H1 (cell line): Measurements from ENCODE around the gene ZBTB16.

Source experiments
- CHD2 ChIP-seq: IDR thresholded peaks from 2 replicates; pipeline ENCODE4 v1.6.1; 2012; ENCODE audit warnings: low read length, improper control_type of control experiment
- CREB1 ChIP-seq: IDR thresholded peaks from 2 replicates; pipeline ENCODE4 v1.6.1; 2012; ENCODE audit warnings: inconsistent platforms
- CTCF ChIP-seq, 3 experiments: IDR thresholded peaks; 1 replicate in 2 of 3; 2 replicates in 1 of 3; pipeline versions ENCODE4 v1.5.1 to v1.6.1; 2011; ENCODE audit warnings: low read length in 3 of 3, mild to moderate bottlenecking in 3 of 3, inconsistent platforms in 2 of 3, low read depth in 1 of 3, moderate library complexity in 1 of 3; ENCODE audit not compliant: insufficient read depth in 1 of 3; ENCODE audit errors: control extremely low read depth in 1 of 3
- MAX ChIP-seq: IDR thresholded peaks from 2 replicates; pipeline ENCODE4 v1.6.1; 2012; ENCODE audit warnings: inconsistent platforms
- TAF1 ChIP-seq: IDR thresholded peaks from 2 replicates; pipeline ENCODE4 v1.6.1; 2011; ENCODE audit warnings: mild to moderate bottlenecking, low read depth, low read length
- USF2 ChIP-seq: IDR thresholded peaks from 2 replicates; pipeline ENCODE4 v1.6.1; 2011; ENCODE audit warnings: low read length, improper control_type of control experiment

GRCh38 chr11:114290503-114291235 is 231.2 kb downstream of the ZBTB16 start:
- TF ChIP-seq CTCF (IDR thresholded peaks at IDR 0.05; ENCODE audit: control extremely low read depth in 1 of 3, insufficient read depth in 1 of 3, low read depth in 1 of 3, low read length in 3 of 3): no peak
- TF ChIP-seq CREB1: no peak
- TF ChIP-seq CHD2: no peak
- no peak for TF ChIP-seq TAF1
- TF ChIP-seq USF2: no peak
- no peak for TF ChIP-seq MAX
